ENCODE data around the gene CDK2AP2. TPM values are rescaled to one million over a fixed set of nuclear protein-coding genes. Genes with fewer than 3 reads are reported as not detected.

Gene CDK2AP2
- total and polyA plus RNA-seq, 2 of the 8 experiments (the other 6 are each of a cell fraction or from before 2014, with no cell fraction given): 49.6 to 65.1 TPM

DNA sequence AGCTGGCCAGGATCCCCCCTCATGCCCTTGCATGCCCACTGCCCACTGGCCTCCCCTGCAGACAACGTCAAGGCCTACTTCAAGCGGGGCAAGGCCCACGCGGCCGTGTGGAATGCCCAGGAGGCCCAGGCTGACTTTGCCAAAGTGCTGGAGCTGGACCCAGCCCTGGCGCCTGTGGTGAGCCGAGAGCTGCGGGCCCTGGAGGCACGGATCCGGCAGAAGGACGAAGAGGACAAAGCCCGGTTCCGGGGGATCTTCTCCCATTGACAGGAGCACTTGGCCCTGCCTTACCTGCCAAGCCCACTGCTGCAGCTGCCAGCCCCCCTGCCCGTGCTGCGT lies 17.3 kb downstream of the CDK2AP2 start:
- Histone ChIP-seq H3K79me2 (ENCODE audit: control insufficient read depth in 1 of 2, insufficient read depth in 2 of 2, low read length in 2 of 2) (no peaks in the 10 kb centered on the region), H3K4me2 (ENCODE audit: insufficient read depth in 1 of 2, low read depth in 2 of 2, low read length in 2 of 2) (no peak overlapping the region), H4K91ac (replicated peaks; ENCODE audit: insufficient read length, low read length) (no peak overlapping the region), H3K18ac (ENCODE audit: extremely low read depth, low read length) (no peak overlapping the region), H3K27me3 (replicated peaks in 1 of 4; ENCODE audit: control insufficient read depth in 3 of 4, extremely low read depth in 1 of 4, insufficient read depth in 3 of 4, low read length in 3 of 4) (no peaks in the 10 kb centered on the region), H3K27ac (ENCODE audit: low read depth, low read length) (no peak overlapping the region), H3K9ac (replicated peaks in 1 of 4; ENCODE audit: extremely low read depth in 1 of 4, low read depth in 3 of 4, low read length in 3 of 4) (no peak overlapping the region), H3K4me3 (ENCODE audit: extremely low read depth in 1 of 4, insufficient read depth in 2 of 4, low read depth in 3 of 4, low read length in 4 of 4) (no peak overlapping the region), H2BK5ac (ENCODE audit: low read depth, low read length) (no peak overlapping the region), H3K23me2 (ENCODE audit: low read depth, low read length) (no peaks in the 10 kb centered on the region), H3K56ac (replicated peaks; ENCODE audit: insufficient read length, low read depth, low read length) (no peak overlapping the region), H3K23ac (ENCODE audit: insufficient read length) (no peak overlapping the region), H3K9me3 (ENCODE audit: insufficient read depth in 2 of 2, low read depth in 1 of 2, low read length in 1 of 2) (no peaks in the 10 kb centered on the region), H4K20me1 (replicated peaks in 1 of 2; ENCODE audit: control insufficient read depth in 1 of 2, insufficient read depth in 2 of 2, low read length in 2 of 2) (peaks cover 0 to 17% of the 10 kb centered on the region in 2 experiments), H3K36me3 (ENCODE audit: control insufficient read depth in 2 of 4, insufficient read depth in 4 of 4, low read length in 3 of 4) (peaks cover 2 to 21% (median 14%) of the 10 kb centered on the region in 4 experiments; a peak in 6 of 8 replicates), H3K14ac (ENCODE audit: insufficient read length) (no peak overlapping the region), H2BK12ac (ENCODE audit: low read depth, low read length) (no peak overlapping the region), H2BK15ac (ENCODE audit: low read length) (no peak overlapping the region), H3K79me1 (ENCODE audit: low read depth, low read length) (no peaks in the 10 kb centered on the region), H3K4me1 (replicated peaks in 1 of 4; ENCODE audit: control insufficient read depth in 3 of 4, insufficient read depth in 4 of 4, low read length in 3 of 4) (peaks cover 0 to 10% (median 0%) of the 10 kb centered on the region in 4 experiments; a peak in 2 of 7 replicates), H4K5ac (ENCODE audit: insufficient read length, low read depth, low read length) (no peak overlapping the region), H3K4ac (replicated peaks; ENCODE audit: insufficient read length, low read depth, low read length) (no peak overlapping the region), H2AK5ac (ENCODE audit: low read depth, low read length) (no peak overlapping the region), H2AFZ (ENCODE audit: low read length) (no peak overlapping the region), H2BK120ac (replicated peaks; ENCODE audit: low read depth, low read length) (no peak overlapping the region), H2BK20ac (ENCODE audit: low read length) (no peak overlapping the region), H4K8ac (ENCODE audit: extremely low read depth, insufficient read depth, low read length) (no peak overlapping the region; the same call in 1 of the 2 replicates)
- DNase-seq (ENCODE audit: low read depth in 1 of 2, low spot score in 2 of 2) (no peak), FAIRE-seq (no peak)
- 88% methylated on average over 15 of the region's 15 CpGs; no CpG with 5 or more reads in 1 of the 2 experiments for WGBS, 2 experiments (ENCODE audit: extremely low coverage in 1 of 2, insufficient coverage in 1 of 2, insufficient read length in 1 of 2, insufficient replicate concordance in 2 of 2, low coverage in 1 of 2, low lambda C conversion rate in 2 of 2, missing lambda C conversion rate in 1 of 2)
- ChIA-PET CTCF (ENCODE audit: partially characterized antibody) (interaction anchor here (0.7 to 2.6 kb wide), 7 partner anchors 20 to 603 kb away, joined by 3 to 7 read pairs (median 3); no protein-coding TSS in a partner anchor), POLR2A (ENCODE audit: partially characterized antibody) (interaction anchor here (1.0 to 2.5 kb wide), 6 partner anchors 10 to 104 kb away, joined by 3 to 9 read pairs (median 3); partner anchors contain the start of genes PITPNM1 and TMEM134)
- TF ChIP-seq TEAD4 (IDR thresholded peaks at IDR 0.05; ENCODE audit: low read depth, low read length): no peak
- TF ChIP-seq TBP (IDR thresholded peaks at IDR 0.05; ENCODE audit: low read depth, low read length): no peak
- no peak for TF ChIP-seq CEBPB (IDR thresholded peaks at IDR 0.05; ENCODE audit: low read depth, low read length)
- TF ChIP-seq FOSL1 (IDR thresholded peaks at IDR 0.05; ENCODE audit: insufficient read depth, low read depth, low read length): no peak
- no peak for TF ChIP-seq CBX5 (IDR thresholded peaks at IDR 0.05; ENCODE audit: low read depth, low read length)
- TF ChIP-seq KDM1A (IDR thresholded peaks at IDR 0.05; ENCODE audit: borderline replicate concordance, low read length): no peak
- TF ChIP-seq BACH1 (IDR thresholded peaks at IDR 0.05; ENCODE audit: low read length): no peak
- no peak for TF ChIP-seq ASH2L (IDR thresholded peaks at IDR 0.05; ENCODE audit: low read length)
- no peak for TF ChIP-seq HDAC6 (IDR thresholded peaks at IDR 0.05; ENCODE audit: low read depth, low read length)
